ENCODE data around the gene ST6GALNAC4. TPM values are rescaled to one million over a fixed set of nuclear protein-coding genes. Genes with fewer than 3 reads are reported as not detected.
"Not testable (repeated sequence)": the region's sequence is repeated elsewhere in the genome, so short reads cannot be mapped to it uniquely, and the experiment has no call there.

Gene ST6GALNAC4
- total RNA-seq, 4 donors from 2014 or later = 16.7 to 66.1 (median 47.3) TPM

- intact Hi-C loops (cut with DNase I; ENCODE audit: low total_unique reads) (loop anchor here (5.0 kb wide), 1 partner anchor 279 kb away; no protein-coding TSS in a partner anchor), in situ Hi-C loops (cut with MboI; ENCODE audit: low pct_ligation_motif_present in 1 of 4, low pct_unique_long_range_greater_than_20kb in 1 of 4, low sequenced_read_pairs in 3 of 4) (no loop called here)
- DNase-seq = no peak
- TF ChIP-seq CTCF (IDR thresholded peaks at IDR 0.05) (no peak), POLR2A (IDR thresholded peaks at IDR 0.05) (no peak), POLR2AphosphoS5 (IDR thresholded peaks at IDR 0.05) (no peak)
- 89% methylated on average over 12 of the region's 12 CpGs; no CpG with 5 or more reads in 1 of the 2 donors for WGBS, 2 donors (ENCODE audit: low coverage in 1 of 2)
- H3K27me3 ChIP-seq = no peaks in the 10 kb centered on the region
- no peaks in the 10 kb centered on the region for H3K9me3 ChIP-seq
- no peak overlapping the region for H3K27ac ChIP-seq
- H3K4me1 ChIP-seq = peaks cover 19 to 23% (median 20%) of the 10 kb centered on the region in 4 donors
- H3K4me3 ChIP-seq = no peak overlapping the region
- H3K36me3 ChIP-seq = no peaks in the 10 kb centered on the region
Observed at GRCh38 chr9:127870887-127871286, 46.0 kb downstream of the ST6GALNAC4 start.

GRCh38 chr9:127870153-127870491, 46.7 kb downstream of the ST6GALNAC4 start:
- in situ Hi-C loops (cut with MboI; ENCODE audit: low pct_ligation_motif_present in 1 of 4, low pct_unique_long_range_greater_than_20kb in 1 of 4, low sequenced_read_pairs in 3 of 4); DNase-seq; H3K27me3 ChIP-seq; H3K9me3 ChIP-seq; H3K4me3 ChIP-seq; H3K36me3 ChIP-seq; H3K27ac ChIP-seq: not testable (repeated sequence)
- intact Hi-C loops (cut with DNase I; ENCODE audit: low total_unique reads) = loop anchor here (5.0 kb wide), 1 partner anchor 278 kb away; no protein-coding TSS in a partner anchor
- peaks cover 11 to 16% (median 14%) of the 10 kb centered on the region in 4 donors for H3K4me1 ChIP-seq
- TF ChIP-seq CTCF (IDR thresholded peaks at IDR 0.05) = peak in 3 of 5 experiments; percentile 9 to 26 (median 16)
- 60% methylated on average over 9 of the region's 9 CpGs; no CpG with 5 or more reads in 1 of the 2 donors for WGBS, 2 donors (ENCODE audit: low coverage in 1 of 2)

GRCh38 chr9:127869310-127870152, 47.3 kb downstream of the ST6GALNAC4 start:
- in situ Hi-C loops (cut with MboI; ENCODE audit: low pct_ligation_motif_present in 1 of 4, low pct_unique_long_range_greater_than_20kb in 1 of 4, low sequenced_read_pairs in 3 of 4) = loop anchor here in 1 of 4 donors (10.0 kb wide), 2 partner anchors 135 to 275 kb away; partner anchors contain the start of gene TOR2A
- WGBS, 2 donors (ENCODE audit: low coverage in 1 of 2) = 72% methylated on average over 15 of the region's 18 CpGs; no CpG with 5 or more reads in 1 of the 2 donors
- Histone ChIP-seq H3K36me3 (no peaks in the 10 kb centered on the region), H3K27me3 (no peaks in the 10 kb centered on the region), H3K4me1 (peaks cover 5 to 11% (median 9%) of the 10 kb centered on the region in 4 donors), H3K9me3 (no peaks in the 10 kb centered on the region), H3K27ac (no peak overlapping the region), H3K4me3 (no peak overlapping the region)
- DNase-seq = peak; percentile 92
- intact Hi-C loops (cut with DNase I; ENCODE audit: low total_unique reads) = loop anchor here (5.0 kb wide), 1 partner anchor 277 kb away; no protein-coding TSS in a partner anchor
- TF ChIP-seq POLR2A (IDR thresholded peaks at IDR 0.05) (no peak), CTCF (IDR thresholded peaks at IDR 0.05) (peak; percentile 80 to 97 (median 88)), POLR2AphosphoS5 (IDR thresholded peaks at IDR 0.05) (peak in 1 of 3 donors; percentile 20)

- Histone ChIP-seq H3K9me3 (no peaks in the 10 kb centered on the region), H3K4me1 (peaks cover 0 to under 1% (median 0%) of the 10 kb centered on the region in 4 donors), H3K36me3 (no peaks in the 10 kb centered on the region), H3K4me3 (no peak overlapping the region), H3K27me3 (no peaks in the 10 kb centered on the region), H3K27ac (no peak overlapping the region)
- TF ChIP-seq CTCF (IDR thresholded peaks at IDR 0.05) = no peak
- TF ChIP-seq EP300 (IDR thresholded peaks at IDR 0.05; ENCODE audit: low read depth) = no peak
- no peak for TF ChIP-seq POLR2AphosphoS5 (IDR thresholded peaks at IDR 0.05)
- no peak for TF ChIP-seq POLR2A (IDR thresholded peaks at IDR 0.05)
- 93 to 94% methylated on average over 3 to 15 of the region's 18 CpGs for WGBS, 2 donors (ENCODE audit: low coverage in 1 of 2)
- DNase-seq = no peak
- intact Hi-C loops (cut with DNase I; ENCODE audit: low total_unique reads) = no loop called here
- in situ Hi-C loops (cut with MboI; ENCODE audit: low pct_ligation_motif_present in 1 of 4, low pct_unique_long_range_greater_than_20kb in 1 of 4, low sequenced_read_pairs in 3 of 4) = loop anchor here in 1 of 4 donors (10.0 kb wide), 2 partner anchors 134 to 274 kb away; partner anchors contain the start of gene TOR2A
Observed at GRCh38 chr9:127868278-127868902, 48.5 kb downstream of the ST6GALNAC4 start.

Data from transverse colon (tissue), 4 donors.